HG02981 (cell line): ENCODE measurements around the gene LHPP.

ENCODE experiments used
- ATAC-seq: cut with Tn5 transposase; IDR thresholded peaks from one replicate; pipeline ENCODE4 v1.9.1; 2021; ENCODE audit warnings: mild to moderate bottlenecking, moderate library complexity; ENCODE audit not compliant: unreplicated experiment

LHPP gene

DNA sequence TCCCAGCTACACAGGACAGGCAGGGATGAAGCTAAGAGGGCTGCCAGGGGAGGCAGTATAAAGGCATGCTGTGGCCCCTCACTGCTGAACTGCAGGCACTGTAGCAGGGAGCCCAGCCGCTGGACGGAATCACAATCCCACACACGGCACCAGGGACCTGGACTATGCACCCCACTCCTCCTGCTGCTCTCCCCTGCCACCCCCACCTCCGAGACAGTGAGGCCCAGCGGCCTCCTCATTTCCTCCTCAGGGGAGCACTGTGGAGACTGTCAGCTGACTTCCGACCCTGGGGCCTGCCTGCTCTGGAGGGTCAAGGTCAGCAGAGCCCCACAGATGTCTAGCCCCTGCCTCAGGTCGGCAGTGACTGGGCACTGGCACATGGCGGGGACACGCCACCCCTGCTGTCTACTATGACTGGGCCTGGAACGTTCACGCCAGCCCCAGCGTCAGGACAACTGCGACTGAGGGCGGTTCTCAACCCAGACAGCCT is 189.8 kb downstream of the LHPP start:
- ATAC-seq: no peak

- no peak for ATAC-seq
These were observed 190.6 kb downstream of the LHPP start for GRCh38 chr10:124652200-124652599.

- no peak for ATAC-seq
These were observed 191.1 kb downstream of the LHPP start for GRCh38 chr10:124652701-124653100.

DNA sequence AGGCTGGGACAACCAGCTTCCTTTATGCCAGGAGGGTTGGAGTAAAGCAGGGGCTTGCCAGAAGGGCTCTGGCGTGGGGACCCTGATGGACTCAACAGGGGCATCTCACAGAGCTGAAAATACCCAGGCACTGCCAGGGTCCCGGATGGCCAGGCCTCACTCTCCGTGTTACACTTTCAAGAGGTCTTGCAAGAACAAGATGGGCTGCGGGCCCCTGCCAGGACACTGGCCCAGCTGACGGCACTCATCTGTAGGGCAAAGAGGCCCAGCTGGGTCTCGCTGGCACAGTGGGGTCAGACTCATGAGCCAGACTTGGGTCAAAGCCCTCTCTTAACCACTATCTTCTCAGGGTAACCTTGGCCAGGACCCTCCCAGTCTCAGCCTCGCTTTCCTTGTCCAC is 191.7 kb downstream of the LHPP start:
- no peak for ATAC-seq

GRCh38 chr10:124653811-124654651 is 192.4 kb downstream of the LHPP start:
- no peak for ATAC-seq

DNA sequence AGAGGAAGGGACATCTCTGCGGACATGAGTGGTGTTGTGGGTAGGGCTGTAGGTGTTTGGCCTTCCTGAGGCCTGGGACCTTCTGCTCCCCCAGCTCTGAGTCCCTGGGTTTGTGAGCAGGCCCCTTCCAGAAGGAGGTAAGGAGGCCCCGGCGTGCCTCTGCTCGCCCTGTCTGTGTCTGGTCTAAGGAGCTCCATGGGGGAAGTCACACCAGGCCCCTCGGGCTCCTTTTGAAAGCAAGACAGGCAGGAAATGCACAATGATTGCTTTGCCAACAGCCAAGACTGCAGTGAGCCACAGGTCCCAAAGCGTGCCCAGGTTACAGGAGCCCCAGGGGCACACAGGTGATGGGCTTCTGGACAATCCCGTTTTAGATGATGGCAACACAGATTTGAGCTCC is 193.1 kb downstream of the LHPP start:
- no peak for ATAC-seq

DNA sequence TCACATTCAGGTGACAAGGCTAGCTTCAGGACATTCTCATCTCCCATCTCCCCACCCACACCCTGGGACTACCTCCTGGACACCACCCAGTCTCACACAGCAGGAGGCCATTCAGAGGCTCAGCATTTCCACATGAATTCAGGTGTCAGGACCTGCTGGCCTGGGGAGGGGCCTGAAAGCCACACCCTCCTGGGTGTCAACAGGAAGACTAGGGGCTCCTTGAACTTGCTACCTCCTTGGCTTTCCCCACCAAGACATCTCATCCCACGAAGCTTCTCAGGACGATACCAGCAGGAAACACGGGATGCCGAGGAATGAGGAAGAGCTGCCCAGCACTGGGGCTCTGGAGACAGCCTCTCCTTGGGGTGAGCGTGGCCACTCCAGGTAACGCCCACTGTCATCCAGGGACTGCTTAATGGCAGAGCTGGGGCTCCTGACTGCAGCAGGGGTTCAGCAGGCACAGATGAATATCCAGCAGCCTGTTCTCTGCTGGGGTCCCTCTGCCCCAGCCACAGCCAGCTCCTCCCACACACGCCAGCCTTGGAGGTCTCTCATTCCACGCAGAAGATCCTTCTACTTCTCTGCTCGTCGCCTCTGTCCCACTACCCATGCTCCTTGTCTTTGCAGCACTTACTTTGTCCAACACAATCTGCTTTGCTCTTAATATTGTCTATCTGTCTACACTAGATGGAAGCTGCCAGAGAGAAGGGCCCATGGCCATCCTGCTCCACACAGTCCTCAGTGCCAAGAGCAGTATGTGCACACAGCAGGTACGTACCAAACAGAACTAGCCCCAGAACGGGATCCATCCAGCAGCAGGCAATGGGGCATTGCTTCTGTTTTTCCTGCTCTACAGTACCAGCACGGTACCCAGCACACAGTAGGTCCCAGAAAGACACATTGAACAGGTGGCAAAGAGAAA is 193.8 kb downstream of the LHPP start:
- ATAC-seq: no peak

- ATAC-seq: no peak
These were observed 194.5 kb downstream of the LHPP start for GRCh38 chr10:124656113-124656490.

DNA sequence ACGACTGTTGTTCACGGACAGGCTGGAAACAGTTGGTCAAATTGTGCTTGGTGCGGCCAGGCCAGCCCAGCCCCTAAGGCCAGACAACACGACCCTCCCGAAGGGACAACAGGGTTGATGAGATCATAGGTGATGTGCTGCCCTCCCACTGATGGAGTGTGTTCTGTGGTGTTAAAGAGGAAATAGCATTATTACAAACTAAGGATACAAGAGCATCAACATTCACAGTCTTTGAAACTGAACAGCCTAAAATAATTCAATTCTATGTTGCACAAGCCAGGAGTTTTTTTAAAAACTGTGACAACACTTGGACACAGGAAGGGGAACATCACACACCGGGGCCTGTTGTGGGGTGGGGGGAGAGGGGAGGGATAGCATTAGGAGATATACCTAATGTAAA is 194.9 kb downstream of the LHPP start:
- no peak for ATAC-seq

GRCh38 chr10:124657806-124658205 is 196.2 kb downstream of the LHPP start:
- no peak for ATAC-seq

GRCh38 chr10:124658591-124659242 is 197.1 kb downstream of the LHPP start:
- no peak for ATAC-seq

- no peak for ATAC-seq
These were observed 197.8 kb downstream of the LHPP start for GRCh38 chr10:124659380-124659779.

DNA sequence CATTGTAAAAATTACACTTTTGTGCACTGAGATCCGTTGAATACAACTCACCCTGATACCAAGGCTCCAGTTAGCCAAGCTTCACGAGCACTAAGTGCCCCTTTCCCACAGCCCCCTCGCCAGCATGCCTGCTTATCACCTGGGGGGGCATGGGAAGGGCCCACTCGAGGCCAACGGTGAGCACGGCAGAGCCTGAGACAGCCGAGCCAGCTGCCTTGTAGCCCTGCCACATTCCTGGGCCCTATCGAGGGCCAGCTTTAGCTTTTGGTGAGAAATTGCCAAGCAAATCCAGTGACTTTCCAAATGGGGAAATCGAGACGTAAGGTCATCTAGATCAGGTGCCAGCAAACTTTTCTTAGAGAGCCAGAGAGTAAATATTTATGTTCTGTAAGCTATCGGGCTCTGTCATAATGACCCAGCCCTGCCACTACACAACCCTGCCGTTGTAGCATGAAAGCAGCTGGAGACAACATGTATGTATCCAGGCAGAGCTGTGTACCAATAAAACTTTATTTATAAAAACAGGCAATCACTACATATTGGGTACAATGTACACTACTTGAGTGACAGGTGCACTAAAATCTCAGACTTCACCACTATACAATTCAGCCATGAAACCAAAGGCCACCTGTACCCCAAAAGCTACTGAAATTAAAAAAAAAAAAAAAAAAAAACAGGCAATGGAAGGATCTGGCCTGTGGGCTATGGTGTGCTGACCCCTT is 198.9 kb downstream of the LHPP start:
- no peak for ATAC-seq

DNA sequence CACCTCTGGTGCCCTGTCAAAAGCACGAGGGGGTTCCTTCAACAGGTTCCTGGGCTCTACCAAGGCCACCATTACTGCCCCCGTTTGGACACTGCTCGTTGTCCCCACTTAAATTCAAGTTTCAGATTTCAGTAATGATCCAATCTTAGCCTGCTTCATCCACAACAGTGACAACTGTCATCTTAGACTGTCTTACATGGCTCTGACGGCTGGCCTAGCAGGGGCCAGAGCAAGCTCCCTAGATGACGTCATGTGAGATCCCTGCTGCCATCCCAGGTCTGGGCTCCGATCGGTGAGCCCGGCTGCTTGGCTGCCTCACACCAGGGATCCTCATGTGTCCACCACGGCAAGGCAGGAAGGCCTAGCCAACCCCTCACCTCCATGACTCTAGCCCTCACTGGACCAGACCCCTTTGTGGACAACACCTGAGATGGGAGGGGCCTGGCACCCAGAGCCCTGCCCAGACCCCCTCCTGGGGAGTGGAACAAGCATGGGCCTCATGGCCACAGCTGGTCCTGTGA is 200.1 kb downstream of the LHPP start:
- no peak for ATAC-seq

GRCh38 chr10:124663228-124663627 is 201.6 kb downstream of the LHPP start:
- ATAC-seq: no peak
